GM18517 (cell line): Measurements from ENCODE around the gene MPP2.

Source experiments
- ATAC-seq: cut with Tn5 transposase; IDR thresholded peaks from one replicate; pipeline ENCODE4 v1.9.1; 2021; ENCODE audit warnings: mild to moderate bottlenecking, moderate library complexity; ENCODE audit not compliant: unreplicated experiment

MPP2 gene

GRCh38 chr17:43825567-43825966 is 81.8 kb downstream of the MPP2 start:
- no peak for ATAC-seq
